Measurements from ENCODE around the gene AGAP2. TPM values are rescaled to one million over a fixed set of nuclear protein-coding genes. Genes with fewer than 3 reads are reported as not detected.

Gene AGAP2
- total and polyA plus RNA-seq, 2 of the 13 experiments (the other 11 are each of a cell fraction or from before 2014, with no cell fraction given), result 0.38 to 0.45 TPM

GRCh38 chr12:57744777-57745484 is 6.4 kb upstream of the AGAP2 start, which contains the start of gene TSPAN31 (continued):
- no peak for TF ChIP-seq ZFP1 (CRISPR knock-in tag; IDR thresholded peaks at IDR 0.05)
- no peak for TF ChIP-seq EED (CRISPR knock-in tag; IDR thresholded peaks at IDR 0.05)
- peak; percentile 16; the same call in 1 of the 2 replicates for TF ChIP-seq ZBTB7B (CRISPR knock-in tag; IDR thresholded peaks at IDR 0.05)
- no peak for TF ChIP-seq PAX8 (CRISPR knock-in tag; IDR thresholded peaks at IDR 0.05; ENCODE audit: borderline replicate concordance)
- TF ChIP-seq AKNA (CRISPR knock-in tag; IDR thresholded peaks at IDR 0.05; ENCODE audit: borderline replicate concordance), result no peak
- TF ChIP-seq USF2 (IDR thresholded peaks at IDR 0.05; ENCODE audit: low read depth, low read length), result no peak
- 0 out of 2 replicates have a peak, but pooled peaks have one; percentile 44 for TF ChIP-seq USF2 (CRISPR knock-in tag; IDR thresholded peaks at IDR 0.05; ENCODE audit: borderline replicate concordance)
- TF ChIP-seq ERF (CRISPR knock-in tag; IDR thresholded peaks at IDR 0.05), result no peak; the same call in 1 of the 2 replicates
- no peak for TF ChIP-seq ZNF619 (CRISPR knock-in tag; IDR thresholded peaks at IDR 0.05)
- no peak for TF ChIP-seq ZNF263 (CRISPR knock-in tag; IDR thresholded peaks at IDR 0.05)
- TF ChIP-seq ZNF432 (CRISPR knock-in tag; IDR thresholded peaks at IDR 0.05; ENCODE audit: borderline replicate concordance), result no peak
- TF ChIP-seq CBFB (CRISPR knock-in tag; IDR thresholded peaks at IDR 0.05), result no peak
- no peak for TF ChIP-seq ZBTB39 (CRISPR knock-in tag; IDR thresholded peaks at IDR 0.05)
- peak; percentile 78 for TF ChIP-seq ZNF18 (CRISPR knock-in tag; IDR thresholded peaks at IDR 0.05; ENCODE audit: insufficient replicate concordance)
- TF ChIP-seq ATF1 (CRISPR knock-in tag; IDR thresholded peaks at IDR 0.05), result peak; percentile 97
- peak; percentile 7; the same call in 1 of the 2 replicates for TF ChIP-seq HOXA3 (CRISPR knock-in tag; IDR thresholded peaks at IDR 0.05)
- TF ChIP-seq ZNF124 (CRISPR knock-in tag; IDR thresholded peaks at IDR 0.05), result no peak
